Spleen (tissue), 7 donors: Measurements from ENCODE around the gene MGAT5.

Experiments
- POLR2A ChIP-seq, 3 donors: fragments of 450-650 bp; IDR thresholded peaks; one replicate each; pipeline ENCODE4 v1.5.1; 2017; ENCODE audit warnings: antibody characterized with exemption in 3 of 3, mild to moderate bottlenecking in 1 of 3
- TF ChIP-seq, protein P1 (sequence below), 11 experiments: fragments of 200-600 bp in 7 of 11; fragments of 450-650 bp in 4 of 11; sonication (generic) in 4 of 11; IDR thresholded peaks in 8 of 11; conservative IDR thresholded peaks in 3 of 11; 1 replicate in 7 of 11; 2 replicates in 4 of 11; pipeline versions ENCODE4 v1.4.0 to v1.8.0; 2016 to 2021; ENCODE audit warnings: antibody characterized with exemption in 11 of 11, inconsistent platforms in 4 of 11, mild to moderate bottlenecking in 1 of 11
- donor health status: DM: no; HTN: no; CAD: no; lungs with moderate emphysema.
- donor health status: DM: no; HTN: no; CAD: no.
- donor health status: DM: no; HTN: no; CAD: no.

DNA sequence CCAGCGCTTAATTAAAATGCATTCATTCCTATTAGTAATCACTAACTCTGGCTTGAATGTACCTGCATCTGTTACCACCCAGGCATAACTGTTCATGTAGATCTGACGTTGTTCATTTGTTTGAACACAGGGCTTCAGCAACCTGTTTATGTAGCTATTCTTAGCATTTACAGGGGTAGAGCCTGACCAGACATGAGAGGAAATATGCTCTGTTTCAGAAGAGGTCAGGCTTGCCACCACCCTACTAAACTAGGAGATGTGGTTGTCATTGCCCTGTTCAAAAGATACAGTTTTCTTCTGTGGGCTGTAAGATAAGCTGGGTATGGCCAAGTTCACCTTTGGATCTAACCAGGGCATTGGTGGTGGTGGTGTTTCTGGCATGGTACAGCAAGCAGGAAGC, 8.8 kb downstream of the MGAT5 start:
- TF ChIP-seq, protein P1, sequence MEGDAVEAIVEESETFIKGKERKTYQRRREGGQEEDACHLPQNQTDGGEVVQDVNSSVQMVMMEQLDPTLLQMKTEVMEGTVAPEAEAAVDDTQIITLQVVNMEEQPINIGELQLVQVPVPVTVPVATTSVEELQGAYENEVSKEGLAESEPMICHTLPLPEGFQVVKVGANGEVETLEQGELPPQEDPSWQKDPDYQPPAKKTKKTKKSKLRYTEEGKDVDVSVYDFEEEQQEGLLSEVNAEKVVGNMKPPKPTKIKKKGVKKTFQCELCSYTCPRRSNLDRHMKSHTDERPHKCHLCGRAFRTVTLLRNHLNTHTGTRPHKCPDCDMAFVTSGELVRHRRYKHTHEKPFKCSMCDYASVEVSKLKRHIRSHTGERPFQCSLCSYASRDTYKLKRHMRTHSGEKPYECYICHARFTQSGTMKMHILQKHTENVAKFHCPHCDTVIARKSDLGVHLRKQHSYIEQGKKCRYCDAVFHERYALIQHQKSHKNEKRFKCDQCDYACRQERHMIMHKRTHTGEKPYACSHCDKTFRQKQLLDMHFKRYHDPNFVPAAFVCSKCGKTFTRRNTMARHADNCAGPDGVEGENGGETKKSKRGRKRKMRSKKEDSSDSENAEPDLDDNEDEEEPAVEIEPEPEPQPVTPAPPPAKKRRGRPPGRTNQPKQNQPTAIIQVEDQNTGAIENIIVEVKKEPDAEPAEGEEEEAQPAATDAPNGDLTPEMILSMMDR (IDR thresholded peaks at IDR 0.05 in 8 of 11, conservative IDR thresholded peaks at IDR 0.05 in 3 of 11): no peak
- TF ChIP-seq POLR2A (IDR thresholded peaks at IDR 0.05): no peak
